ENCODE results near the gene BFSP2. TPM values are rescaled to one million over a fixed set of nuclear protein-coding genes. Genes with fewer than 3 reads are reported as not detected.

Gene BFSP2
- total and polyA plus RNA-seq, 2 donors (not counting 1 experiment from before 2014, with no cell fraction given): 0.60 to 1.6 TPM

GRCh38 chr3:133376810-133377209 is 23.0 kb upstream of the BFSP2 start:
- 70% methylated on average over 5 of the region's 6 CpGs for WGBS (ENCODE audit: insufficient coverage)
- no peak overlapping the region for H3K9ac ChIP-seq (ENCODE audit: low read length)
- H3K79me2 ChIP-seq (ENCODE audit: control insufficient read depth, insufficient read depth, low read length): no peaks in the 10 kb centered on the region
- no peaks in the 10 kb centered on the region for H4K20me1 ChIP-seq (ENCODE audit: control insufficient read depth, insufficient read depth, low read length, poor library complexity, severe bottlenecking)
- H2AFZ ChIP-seq (ENCODE audit: insufficient read depth, low read depth, low read length, poor library complexity, severe bottlenecking): no peak overlapping the region
- TF ChIP-seq, protein P1, sequence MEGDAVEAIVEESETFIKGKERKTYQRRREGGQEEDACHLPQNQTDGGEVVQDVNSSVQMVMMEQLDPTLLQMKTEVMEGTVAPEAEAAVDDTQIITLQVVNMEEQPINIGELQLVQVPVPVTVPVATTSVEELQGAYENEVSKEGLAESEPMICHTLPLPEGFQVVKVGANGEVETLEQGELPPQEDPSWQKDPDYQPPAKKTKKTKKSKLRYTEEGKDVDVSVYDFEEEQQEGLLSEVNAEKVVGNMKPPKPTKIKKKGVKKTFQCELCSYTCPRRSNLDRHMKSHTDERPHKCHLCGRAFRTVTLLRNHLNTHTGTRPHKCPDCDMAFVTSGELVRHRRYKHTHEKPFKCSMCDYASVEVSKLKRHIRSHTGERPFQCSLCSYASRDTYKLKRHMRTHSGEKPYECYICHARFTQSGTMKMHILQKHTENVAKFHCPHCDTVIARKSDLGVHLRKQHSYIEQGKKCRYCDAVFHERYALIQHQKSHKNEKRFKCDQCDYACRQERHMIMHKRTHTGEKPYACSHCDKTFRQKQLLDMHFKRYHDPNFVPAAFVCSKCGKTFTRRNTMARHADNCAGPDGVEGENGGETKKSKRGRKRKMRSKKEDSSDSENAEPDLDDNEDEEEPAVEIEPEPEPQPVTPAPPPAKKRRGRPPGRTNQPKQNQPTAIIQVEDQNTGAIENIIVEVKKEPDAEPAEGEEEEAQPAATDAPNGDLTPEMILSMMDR (IDR thresholded peaks at IDR 0.05): no peak
- no peak for TF ChIP-seq EZH2 (IDR thresholded peaks at IDR 0.05; ENCODE audit: borderline replicate concordance, insufficient read depth, low read depth, low read length, poor library complexity, severe bottlenecking)
- H3K27ac ChIP-seq (ENCODE audit: low read length in 2 of 2): no peak overlapping the region
- H3K27me3 Mint-ChIP-seq: peaks cover 3% of the 10 kb centered on the region
- DNase-seq (no peak), ATAC-seq (ENCODE audit: low read depth) (no peak)
- intact Hi-C loops (cut with micrococcal nuclease): no loop called here
- peaks cover 0 to 6% (median 0%) of the 10 kb centered on the region in 4 experiments for H3K27me3 ChIP-seq (replicated peaks in 1 of 4; ENCODE audit: control extremely low read depth in 1 of 4, control insufficient read depth in 3 of 4, insufficient read depth in 4 of 4, low read length in 3 of 4)
- no peaks in the 10 kb centered on the region for H3K9me3 Mint-ChIP-seq (ENCODE audit: insufficient read depth)
- H3K27ac Mint-ChIP-seq: no peak overlapping the region
- ChIA-PET CTCF (no interaction called here), POLR2A (no interaction called here)
- no peaks in the 10 kb centered on the region for H3K4me1 Mint-ChIP-seq
- H3K9me3 ChIP-seq (ENCODE audit: control extremely low read depth in 1 of 3, control insufficient read depth in 2 of 3, insufficient read depth in 1 of 3, low read length in 2 of 3): no peaks in the 10 kb centered on the region
- H3K4me1 ChIP-seq (ENCODE audit: control insufficient read depth in 2 of 2, insufficient read depth in 2 of 2, low read length in 2 of 2): no peaks in the 10 kb centered on the region
- H3K4me2 ChIP-seq (replicated peaks; ENCODE audit: low read depth, low read length, poor library complexity, severe bottlenecking): no peak overlapping the region
- H3K4me3 Mint-ChIP-seq: no peak overlapping the region
- no peak overlapping the region for H3K4me3 ChIP-seq (ENCODE audit: control extremely low read depth in 1 of 5, extremely low read depth in 1 of 5, insufficient read depth in 1 of 5, low read depth in 2 of 5, low read length in 4 of 5)
- H3K36me3 ChIP-seq (replicated peaks in 1 of 2; ENCODE audit: control extremely low read depth in 1 of 2, control insufficient read depth in 1 of 2, extremely low read depth in 1 of 2, insufficient read depth in 2 of 2, low read length in 1 of 2): no peaks in the 10 kb centered on the region

GRCh38 chr3:133377396-133377795 is 22.5 kb upstream of the BFSP2 start:
- H3K4me1 Mint-ChIP-seq: no peaks in the 10 kb centered on the region
- H3K27ac Mint-ChIP-seq: no peak overlapping the region
- WGBS (ENCODE audit: insufficient coverage): 78% methylated on average over 3 of the region's 3 CpGs
- Histone ChIP-seq H3K27me3 (replicated peaks in 1 of 4; ENCODE audit: control extremely low read depth in 1 of 4, control insufficient read depth in 3 of 4, insufficient read depth in 4 of 4, low read length in 3 of 4) (peaks cover 0 to 3% (median 0%) of the 10 kb centered on the region in 4 experiments), H2AFZ (ENCODE audit: insufficient read depth, low read depth, low read length, poor library complexity, severe bottlenecking) (no peak overlapping the region), H3K9ac (ENCODE audit: low read length) (no peak overlapping the region), H4K20me1 (ENCODE audit: control insufficient read depth, insufficient read depth, low read length, poor library complexity, severe bottlenecking) (no peaks in the 10 kb centered on the region), H3K27ac (ENCODE audit: low read length in 2 of 2) (no peak overlapping the region), H3K4me2 (replicated peaks; ENCODE audit: low read depth, low read length, poor library complexity, severe bottlenecking) (no peak overlapping the region), H3K4me3 (ENCODE audit: control extremely low read depth in 1 of 5, extremely low read depth in 1 of 5, insufficient read depth in 1 of 5, low read depth in 2 of 5, low read length in 4 of 5) (no peak overlapping the region), H3K79me2 (ENCODE audit: control insufficient read depth, insufficient read depth, low read length) (no peaks in the 10 kb centered on the region), H3K36me3 (replicated peaks in 1 of 2; ENCODE audit: control extremely low read depth in 1 of 2, control insufficient read depth in 1 of 2, extremely low read depth in 1 of 2, insufficient read depth in 2 of 2, low read length in 1 of 2) (no peaks in the 10 kb centered on the region), H3K9me3 (ENCODE audit: control extremely low read depth in 1 of 3, control insufficient read depth in 2 of 3, insufficient read depth in 1 of 3, low read length in 2 of 3) (no peaks in the 10 kb centered on the region), H3K4me1 (ENCODE audit: control insufficient read depth in 2 of 2, insufficient read depth in 2 of 2, low read length in 2 of 2) (no peaks in the 10 kb centered on the region)
- ChIA-PET POLR2A (no interaction called here), CTCF (no interaction called here)
- H3K9me3 Mint-ChIP-seq (ENCODE audit: insufficient read depth): no peaks in the 10 kb centered on the region
- H3K4me3 Mint-ChIP-seq: no peak overlapping the region
- intact Hi-C loops (cut with micrococcal nuclease): no loop called here
- no peak for ATAC-seq (ENCODE audit: low read depth)
- H3K27me3 Mint-ChIP-seq: peaks cover under 1% of the 10 kb centered on the region
- TF ChIP-seq, protein P1 (IDR thresholded peaks at IDR 0.05): no peak
- no peak for TF ChIP-seq EZH2 (IDR thresholded peaks at IDR 0.05; ENCODE audit: borderline replicate concordance, insufficient read depth, low read depth, low read length, poor library complexity, severe bottlenecking)
- no peak for DNase-seq
